HG03565 (cell line): Measurements from ENCODE around the gene ABO.
"Not testable (repeated sequence)": the region's sequence is repeated elsewhere in the genome, so short reads cannot be mapped to it uniquely, and the experiment has no call there.

Source experiments
- ATAC-seq: cut with Tn5 transposase; IDR thresholded peaks from one replicate; pipeline ENCODE4 v1.9.1; 2021; ENCODE audit warnings: mild to moderate bottlenecking, moderate library complexity; ENCODE audit not compliant: unreplicated experiment

The ABO gene

DNA sequence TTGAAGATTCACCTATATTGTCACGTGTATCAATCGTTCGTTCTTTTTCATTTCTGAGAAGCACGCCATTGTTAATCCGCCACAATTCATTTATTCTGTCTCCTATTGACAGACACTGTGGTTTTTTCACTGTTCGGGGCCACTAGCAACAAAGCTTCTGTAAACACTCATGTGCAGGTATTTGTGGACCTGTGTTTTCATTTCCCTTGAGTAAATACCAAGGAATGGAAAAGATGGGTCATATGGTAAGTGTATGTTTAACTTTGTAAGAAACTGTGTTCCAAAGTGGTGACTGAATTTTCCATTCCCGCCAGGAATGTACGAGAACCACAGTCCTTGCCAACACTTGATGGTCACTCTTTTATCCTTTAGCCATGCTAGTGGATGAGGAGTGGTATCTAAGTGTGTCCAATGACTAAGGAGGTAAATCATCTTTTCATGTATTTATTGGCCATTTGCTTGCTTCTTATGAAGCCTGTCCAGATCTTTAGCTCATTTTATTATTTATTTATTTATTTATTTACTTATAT is 10.7 kb downstream of the ABO start:
- ATAC-seq: no peak

DNA sequence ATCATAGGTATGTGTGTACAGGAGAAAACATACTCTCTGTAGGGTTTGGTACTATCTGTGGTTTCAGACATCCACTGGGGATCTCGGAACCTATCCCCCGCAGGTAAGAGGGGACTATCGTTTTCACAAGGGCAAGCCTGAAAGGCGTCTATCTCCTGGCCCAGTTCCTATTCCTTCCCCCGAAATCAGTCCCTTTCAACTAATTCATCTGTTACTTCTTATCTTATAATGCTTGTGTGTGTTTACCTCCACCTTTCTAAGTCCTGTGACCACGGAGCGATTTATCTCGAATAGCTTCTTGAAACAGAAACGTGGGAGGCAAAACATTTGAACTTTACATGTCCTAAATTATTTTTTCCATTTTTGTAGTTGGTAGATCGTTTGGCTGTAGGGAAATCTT is 11.4 kb downstream of the ABO start:
- no peak for ATAC-seq

DNA sequence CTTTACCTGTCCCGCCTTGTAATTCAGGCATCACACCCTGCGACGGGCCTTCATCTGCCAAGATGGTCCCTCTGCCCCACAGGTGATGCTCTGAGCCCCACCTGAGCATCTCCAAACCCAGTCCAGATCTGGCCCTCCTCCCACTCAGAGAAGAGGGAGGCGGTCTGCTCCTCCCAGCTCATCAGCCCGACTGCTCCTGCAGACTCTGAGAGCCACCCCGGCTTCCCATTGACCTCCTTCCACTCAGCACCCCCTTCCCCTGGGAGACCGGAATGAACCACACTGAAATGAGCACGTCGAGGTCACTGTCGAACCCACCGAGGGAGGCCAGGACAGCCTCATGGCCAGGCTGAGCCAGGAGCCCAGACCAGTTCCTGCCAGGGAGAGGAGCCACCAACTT is 12.8 kb downstream of the ABO start:
- no peak for ATAC-seq

DNA sequence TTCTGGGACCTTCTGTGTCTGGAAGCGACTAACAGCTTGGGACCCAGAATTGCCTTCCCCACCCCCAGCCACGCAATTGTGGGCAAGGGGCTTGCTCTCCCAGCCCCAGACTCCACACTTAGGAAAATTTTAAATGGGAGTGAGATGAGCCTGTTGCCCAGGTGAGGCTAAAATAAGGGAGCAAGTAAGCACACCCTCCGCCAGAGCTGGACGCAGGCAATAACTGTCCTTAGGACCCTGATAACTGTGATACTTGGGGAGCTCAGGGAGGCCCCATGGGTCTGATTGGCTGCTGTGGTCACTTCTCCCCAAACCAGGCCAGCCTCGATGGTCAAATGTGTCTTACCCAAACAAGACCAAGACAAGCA is 13.3 kb downstream of the ABO start:
- no peak for ATAC-seq

DNA sequence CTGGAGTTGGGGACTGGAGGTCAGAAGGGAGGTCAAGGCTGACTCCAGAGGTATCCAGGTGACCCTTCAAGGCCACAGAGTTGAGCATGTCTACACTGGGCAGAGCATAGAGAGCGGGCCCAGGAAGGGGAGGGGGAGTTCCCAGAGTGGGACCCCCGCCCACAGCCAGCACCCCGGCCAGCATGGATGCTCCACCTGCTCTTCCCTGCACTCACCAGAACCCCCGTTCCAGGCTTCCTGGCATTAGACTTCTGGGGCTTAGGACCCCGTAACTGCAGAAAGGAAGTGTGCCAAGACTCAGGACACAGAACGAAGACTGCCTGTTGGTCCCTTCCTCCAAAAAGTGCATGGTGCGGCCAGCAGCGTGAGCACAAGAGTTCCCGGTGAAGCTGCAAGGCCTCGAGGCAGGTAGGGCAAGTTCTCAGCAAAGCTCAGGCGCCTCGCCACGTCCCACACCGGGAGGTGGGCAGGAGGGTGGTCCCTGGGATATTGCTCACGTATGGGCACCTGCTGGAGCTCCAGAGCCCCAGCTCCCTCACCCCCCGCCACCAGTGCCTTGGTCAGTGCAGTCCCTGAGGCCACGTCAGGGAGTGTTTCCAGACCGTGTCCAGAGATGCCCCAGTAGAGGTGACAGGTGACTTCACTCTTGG is 13.8 kb downstream of the ABO start:
- ATAC-seq: no peak

DNA sequence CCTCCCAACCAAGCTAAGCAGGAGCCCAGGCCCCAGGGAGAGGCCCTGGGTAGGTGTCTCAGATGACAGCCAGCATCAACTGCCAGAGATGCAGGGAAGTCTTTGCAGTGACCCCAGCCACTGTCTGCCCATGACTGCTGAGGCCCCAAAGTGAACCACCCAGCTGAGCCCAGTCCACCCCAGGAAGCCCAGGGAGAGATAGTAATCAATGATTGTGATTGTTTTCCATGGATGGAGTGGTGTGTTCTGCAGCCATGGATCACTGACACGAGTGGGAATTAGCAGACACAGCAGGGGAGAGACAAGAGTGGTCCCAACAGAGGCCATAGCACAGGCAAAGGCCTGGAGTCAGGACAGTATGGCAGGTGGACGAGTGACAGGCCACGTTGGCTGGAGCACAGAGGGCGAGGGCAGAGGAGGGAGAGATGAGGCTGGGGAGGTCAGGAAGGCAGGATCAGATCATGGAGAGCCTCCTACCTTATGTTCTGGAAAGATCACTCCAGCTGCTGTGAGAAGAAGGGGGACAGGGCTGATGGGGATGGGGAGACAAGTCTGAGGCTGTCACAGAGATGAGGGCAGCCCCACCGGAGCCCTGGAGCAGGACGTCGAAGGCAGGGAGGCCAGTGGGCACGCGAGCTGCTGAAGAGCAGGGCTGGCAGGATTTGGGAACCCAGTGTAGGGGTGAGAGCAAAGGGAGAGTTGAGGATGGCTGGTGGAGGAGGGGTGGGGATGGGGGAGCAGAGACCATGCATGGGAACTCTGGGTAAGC is 14.5 kb downstream of the ABO start:
- no peak for ATAC-seq

DNA sequence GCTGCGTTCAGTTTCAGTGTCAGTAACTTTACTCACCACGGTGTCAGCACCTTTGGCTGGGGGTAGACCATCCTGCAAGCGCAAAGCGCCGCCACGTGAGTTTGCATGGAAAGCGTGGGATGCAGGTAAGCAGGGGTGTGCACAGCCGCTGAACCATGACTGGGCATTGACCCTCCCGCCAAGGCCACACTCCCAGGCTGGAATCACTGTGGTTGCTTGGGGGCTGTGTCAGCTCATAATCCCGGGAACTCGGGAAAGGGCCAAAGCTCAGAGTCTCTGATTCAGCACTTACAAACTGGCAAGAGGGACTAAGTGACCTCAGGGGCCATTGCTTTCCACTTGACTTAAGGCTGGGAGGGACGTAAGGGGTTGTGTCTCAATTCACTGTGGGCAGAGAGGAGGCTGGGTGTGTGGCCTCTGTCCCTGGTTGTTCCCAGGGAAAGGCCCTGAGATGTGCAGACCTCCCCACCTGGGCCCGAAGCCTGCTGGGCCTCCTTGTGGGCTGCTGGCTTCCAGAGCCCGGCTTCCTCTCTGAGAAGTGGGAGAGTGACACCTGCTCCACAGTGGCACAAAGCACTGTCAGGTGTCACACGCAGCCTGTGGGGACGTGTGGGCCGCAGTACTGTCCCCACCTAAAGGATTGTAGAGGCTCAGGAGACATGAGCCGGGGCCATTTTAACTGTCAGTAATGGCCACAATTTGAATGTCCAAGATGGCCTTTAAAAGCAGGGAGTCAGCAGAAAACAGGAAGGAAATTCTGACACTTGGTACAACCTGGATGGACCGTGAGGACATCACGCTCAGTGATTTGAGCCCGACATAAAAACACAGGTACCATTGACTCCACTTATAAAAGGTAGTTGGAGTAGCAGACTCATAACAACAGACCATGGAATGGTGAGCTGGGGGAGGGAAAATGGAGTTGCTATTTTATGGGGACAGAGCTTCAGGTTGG is 16.7 kb downstream of the ABO start:
- no peak for ATAC-seq

DNA sequence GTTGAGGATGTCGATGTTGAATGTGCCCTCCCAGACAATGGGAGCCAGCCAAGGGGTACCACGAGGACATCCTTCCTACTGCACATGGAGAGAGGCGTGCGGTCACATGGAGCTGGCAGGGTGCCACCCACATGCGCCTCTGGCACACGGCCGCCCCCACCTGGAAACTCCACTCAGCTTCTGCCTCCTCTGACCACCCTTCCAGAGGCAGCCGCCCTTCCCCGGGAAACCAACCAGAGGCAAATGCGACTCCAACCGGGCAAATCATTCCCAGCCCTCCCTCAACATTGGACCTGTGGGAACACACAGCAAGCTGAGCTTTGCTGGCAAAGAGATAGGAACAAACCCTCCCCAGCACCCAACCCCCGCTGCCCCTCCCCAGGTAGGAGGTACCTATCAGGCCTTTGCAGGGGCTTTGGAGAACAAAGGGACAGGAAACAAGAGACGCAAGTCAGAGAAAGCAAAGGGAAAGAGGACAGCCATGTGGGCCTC is 17.5 kb downstream of the ABO start:
- no peak for ATAC-seq

DNA sequence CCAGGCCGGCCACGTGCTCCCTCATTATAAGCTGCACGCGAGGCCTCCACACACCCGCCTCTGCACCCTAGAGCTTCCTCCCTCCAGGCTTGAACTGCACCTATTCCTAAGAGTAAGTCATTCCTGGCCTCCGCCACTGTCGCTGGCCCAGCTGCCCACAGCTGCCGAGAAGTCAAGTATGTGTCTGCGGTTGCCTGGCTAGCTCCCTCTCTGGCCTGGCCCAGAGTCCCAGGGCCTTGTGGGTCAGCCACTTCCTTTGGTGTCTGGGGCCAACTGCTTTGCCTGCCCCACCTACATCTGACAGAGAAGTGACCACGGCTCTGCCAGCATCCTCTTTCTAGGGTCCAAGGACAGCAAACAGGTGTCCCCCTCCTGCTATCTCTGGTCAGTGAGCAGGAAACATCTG is 18.3 kb downstream of the ABO start:
- ATAC-seq: no peak

DNA sequence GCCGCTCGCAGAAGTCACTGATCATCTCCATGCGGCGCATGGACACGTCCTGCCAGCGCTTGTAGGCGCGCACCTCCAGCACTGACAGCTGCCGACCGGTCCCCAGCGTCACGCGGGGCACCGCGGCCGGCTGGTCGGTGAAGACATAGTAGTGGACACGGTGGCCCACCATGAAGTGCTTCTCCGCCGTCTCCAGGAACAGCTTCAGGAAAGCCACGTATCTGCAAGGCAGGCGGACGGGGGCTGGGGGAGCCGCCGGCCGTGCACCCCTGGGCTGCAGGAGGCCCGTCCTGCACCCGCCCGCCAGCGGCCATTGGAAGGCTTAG is 18.9 kb downstream of the ABO start:
- no peak for ATAC-seq

DNA sequence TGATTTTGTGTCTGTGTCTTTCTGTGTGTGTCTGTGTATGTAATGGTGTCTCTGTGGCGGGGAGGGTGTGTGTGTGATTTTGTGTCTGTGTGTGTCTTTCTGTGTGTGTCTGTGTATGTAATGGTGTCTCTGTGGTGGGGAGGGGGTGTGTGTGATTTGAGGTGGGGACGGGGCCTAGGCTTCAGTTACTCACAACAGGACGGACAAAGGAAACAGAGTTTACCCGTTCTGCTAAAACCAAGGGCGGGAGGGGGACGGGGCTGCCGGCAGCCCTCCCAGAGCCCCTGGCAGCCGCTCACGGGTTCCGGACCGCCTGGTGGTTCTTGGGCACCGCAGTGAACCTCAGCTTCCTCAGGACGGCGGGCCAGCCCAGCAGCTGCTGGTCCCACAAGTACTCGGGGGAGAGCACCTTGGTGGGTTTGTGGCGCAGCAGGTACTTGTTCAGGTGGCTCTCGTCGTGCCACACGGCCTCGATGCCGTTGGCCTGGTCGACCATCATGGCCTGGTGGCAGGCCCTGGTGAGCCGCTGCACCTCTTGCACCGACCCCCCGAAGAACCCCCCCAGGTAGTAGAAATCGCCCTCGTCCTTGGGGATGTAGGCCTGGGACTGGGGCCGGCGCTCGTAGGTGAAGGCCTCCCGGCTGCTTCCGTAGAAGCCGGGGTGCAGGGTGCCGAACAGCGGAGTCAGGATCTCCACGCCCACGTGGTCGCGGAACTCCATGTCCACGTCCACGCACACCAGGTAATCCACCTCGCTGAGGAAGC is 19.4 kb downstream of the ABO start:
- no peak for ATAC-seq

DNA sequence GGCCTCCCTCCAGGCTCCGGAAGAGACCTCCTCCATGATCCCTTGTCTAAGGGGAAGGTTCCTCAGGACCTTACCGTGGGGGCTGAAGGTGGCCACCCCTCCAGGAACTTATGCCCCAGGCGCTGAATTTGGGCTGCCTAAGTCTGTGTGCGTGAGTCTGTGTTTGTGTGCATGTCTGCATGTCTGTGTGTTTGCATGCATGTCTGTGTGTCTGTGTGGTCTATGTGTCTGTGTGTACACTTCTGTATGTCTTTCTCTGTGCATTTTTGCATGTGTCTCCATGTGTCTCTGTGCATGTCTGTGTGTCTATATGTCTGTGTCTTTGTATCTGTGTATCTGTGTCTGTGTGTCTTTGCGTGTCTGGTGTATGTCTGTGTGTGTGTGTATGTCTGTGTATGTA is 20.5 kb downstream of the ABO start:
- no peak for ATAC-seq

DNA sequence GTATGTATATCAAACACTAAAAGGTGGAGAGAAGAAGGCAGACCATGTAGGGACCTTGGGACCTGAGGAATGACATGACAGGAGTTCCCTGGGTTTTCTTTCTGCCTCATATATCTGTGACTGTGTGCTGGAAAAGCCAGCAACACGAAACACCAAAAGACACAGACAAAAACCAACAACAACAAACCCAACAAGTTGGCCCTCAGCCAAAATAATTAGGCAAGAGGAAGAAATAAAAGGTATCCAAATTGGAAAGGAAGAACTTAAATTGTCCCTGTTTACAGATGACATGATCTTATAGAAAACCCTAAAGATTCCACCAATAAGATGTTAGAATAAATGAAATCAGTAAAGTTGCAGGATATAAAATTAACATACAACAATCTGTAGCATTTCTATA is 21.7 kb downstream of the ABO start:
- no peak for ATAC-seq

DNA sequence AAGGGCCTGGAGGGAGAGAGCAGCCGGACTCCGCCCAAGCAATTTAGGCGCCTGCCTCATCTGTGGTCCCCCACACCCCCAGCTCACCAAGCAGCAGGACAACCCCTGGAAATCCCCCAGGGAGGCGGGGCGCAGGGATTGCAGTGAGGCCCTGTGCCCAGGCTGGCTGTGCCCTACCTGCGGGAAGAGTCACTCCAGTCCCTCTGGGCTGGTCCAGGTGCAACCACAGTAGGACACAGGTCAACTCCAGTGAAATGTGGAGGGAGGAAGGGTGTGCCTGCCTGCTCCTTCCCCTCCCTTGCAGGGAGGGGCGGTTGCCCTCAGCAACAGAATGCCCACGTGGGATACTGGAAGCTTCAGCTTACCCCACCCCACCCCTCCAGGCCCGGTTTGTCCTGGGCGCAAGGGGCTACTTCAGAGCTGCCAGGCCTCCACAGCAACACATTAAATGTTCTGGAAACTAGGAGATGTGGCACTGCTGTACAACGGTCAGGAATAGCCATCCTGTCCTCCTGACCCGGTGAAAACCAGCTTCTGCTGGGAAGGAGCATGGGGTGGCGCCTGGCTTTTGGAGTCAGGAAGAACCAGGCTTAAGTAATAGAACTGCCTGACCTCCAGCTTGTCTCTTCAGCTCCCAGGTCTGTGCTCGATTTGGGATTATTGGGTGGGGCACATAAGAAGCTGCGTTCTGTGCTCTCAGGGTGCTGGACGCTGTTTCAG is 22.5 kb downstream of the ABO start:
- ATAC-seq: no peak

DNA sequence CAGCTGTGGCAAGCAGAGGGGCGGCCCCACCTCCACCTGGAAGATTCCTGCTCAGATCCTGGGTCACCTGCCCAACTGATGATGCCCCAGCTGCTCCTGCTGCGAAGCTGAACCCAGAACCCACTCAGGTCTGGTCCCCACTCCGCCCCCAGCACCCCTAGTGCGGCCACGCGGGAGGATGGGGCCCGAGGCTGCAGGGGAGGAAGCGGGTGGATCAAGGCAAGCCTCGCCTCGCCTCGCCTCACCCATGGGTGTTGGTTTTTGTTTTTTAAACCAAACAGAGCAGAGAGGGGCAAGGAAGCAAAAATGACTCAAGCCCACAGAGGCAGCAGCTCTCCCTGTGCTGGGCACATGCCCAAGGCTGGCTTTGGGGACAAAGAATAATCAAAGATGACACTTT is 23.2 kb downstream of the ABO start:
- ATAC-seq: no peak

DNA sequence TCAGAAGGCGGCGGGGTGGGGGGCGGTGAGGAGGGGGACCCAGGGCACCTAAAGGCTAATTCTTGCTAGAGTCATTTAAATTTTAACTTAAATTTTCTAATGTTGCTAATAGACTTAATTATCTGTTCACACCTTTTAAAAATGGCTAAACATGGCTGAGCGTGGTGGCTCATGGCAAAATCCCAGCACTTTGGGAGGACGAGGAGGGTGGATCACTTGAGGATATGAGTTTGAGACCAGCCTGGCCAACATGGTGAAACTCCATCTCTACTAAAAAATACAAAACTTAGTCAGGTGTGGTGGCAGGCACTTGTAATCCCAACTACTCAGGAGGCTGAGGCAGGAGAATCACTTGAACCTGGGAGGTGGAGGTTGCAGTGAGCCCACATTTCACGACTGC is 23.8 kb downstream of the ABO start:
- ATAC-seq: not testable (repeated sequence)

DNA sequence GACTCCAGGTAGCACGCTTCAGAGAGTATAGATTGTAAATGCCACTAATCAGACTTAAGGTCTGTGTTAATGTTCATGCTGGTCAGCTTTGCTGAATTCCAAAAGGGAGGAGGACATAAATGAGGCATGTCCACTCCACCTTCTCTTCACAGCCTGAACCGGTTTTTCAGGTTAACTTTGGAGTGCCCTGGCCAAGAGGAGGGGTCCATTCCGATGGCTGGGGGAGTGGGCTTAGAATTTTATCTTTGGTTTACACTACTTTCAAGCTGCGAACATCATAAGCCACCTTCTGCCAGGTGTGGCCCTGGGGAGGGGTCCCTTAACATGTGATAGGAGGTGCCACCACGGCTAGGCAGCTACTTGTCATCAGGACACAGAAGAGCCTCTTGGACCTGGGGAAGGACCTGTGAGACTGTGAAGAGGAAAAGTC is 24.2 kb downstream of the ABO start:
- ATAC-seq: no peak

DNA sequence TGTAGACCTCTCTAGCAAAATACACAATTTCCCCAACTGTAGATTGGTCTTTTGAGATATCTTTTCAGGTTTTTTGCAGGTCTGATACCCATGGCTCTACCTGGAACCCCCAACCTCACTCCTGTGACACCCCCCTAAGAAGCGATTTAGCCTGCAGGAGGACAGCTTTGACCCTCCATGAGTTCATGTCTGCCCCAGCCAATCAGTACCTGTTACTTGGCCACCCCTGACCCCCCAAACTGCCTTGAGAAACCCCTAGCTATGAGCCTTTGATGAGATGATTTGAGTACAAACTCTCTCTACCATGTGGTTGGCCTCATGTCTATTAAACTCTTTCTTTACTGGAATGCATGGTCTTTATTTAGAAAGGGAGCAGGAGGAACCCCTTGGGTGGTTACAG is 25.7 kb downstream of the ABO start:
- no peak for ATAC-seq

DNA sequence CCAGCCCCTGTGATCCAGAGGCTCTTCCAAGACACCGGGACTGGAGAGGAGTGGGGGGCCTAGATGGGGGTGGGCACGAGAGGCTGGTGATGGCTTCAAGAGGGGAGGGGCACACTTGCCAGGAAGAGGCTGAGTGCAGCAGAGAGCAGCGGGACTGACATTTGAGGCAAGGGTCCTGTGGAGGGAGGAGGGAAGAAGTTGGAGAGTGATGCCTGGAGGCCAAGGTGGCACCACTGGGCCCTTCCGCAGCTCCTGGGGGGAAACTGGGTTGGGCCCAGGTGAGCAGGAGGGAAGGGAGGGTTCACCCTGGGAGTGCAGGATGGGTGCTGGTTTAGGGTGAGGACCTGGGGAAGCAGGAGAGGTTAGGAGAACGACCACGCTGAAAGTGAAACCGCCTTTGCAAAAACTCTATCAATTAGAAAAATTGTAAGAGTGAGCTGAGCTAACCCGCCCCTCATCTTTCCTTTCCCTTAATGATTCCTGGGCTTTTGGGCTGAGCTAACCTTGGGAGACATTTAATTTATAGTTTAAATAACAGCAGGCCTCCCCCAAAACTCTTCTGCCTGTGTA is 26.2 kb downstream of the ABO start:
- no peak for ATAC-seq

DNA sequence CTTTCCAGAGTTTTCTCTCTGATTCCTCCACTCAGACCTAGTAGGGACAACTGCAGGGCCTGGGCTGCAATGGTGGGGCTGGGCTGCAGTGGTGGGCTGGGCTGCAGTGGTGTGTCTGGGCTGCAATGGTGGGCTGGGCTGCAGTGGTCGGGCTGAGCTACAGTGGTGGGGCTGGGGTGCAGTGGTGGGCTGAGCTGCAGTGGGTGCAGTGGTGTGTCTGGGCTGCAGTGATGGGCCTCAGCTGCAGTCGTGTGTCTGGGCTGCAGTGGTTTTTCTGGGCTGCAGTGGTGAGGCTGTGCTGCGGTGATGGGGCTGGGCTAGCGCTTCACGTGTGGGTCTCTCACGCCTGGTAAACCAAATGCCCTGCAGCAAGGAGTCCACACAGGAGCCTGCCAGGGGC is 27.4 kb downstream of the ABO start:
- no peak for ATAC-seq
